ENCODE data around the gene ABCC3. TPM values are rescaled to one million over a fixed set of nuclear protein-coding genes. Genes with fewer than 3 reads are reported as not detected.

Gene ABCC3
- total and polyA plus RNA-seq, 9 of the 15 experiments (the other 6 are each of a cell fraction or from before 2014, with no cell fraction given): 0.03 to 1.6 (median 0.42) TPM; not detected in 5

DNA sequence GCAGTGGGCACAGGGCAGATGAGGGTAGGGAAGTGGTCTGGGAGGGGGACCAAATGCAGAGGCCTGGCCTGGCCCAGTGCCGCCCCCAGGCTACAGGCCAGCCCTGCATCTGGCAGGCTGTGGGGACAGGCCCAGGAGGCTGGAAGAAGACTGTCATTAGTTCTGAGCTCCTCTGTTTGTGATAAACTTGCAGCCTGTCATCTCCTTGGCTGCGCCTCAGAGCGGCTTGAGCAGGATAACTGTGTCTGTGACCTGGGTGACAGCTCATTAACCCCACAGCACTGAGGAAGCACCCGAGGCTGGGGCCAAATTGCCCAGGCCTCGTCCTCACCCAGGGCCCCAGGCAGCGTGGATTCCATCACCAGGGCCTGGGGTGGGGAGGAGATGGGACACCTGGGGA lies 23.9 kb downstream of the ABCC3 start:
- Histone ChIP-seq H4K20me1 (replicated peaks; ENCODE audit: control insufficient read depth, insufficient read depth, low read length) (no peaks in the 10 kb centered on the region), H3K4me2 (ENCODE audit: insufficient read depth, low read length) (no peak overlapping the region), H3K36me3 (ENCODE audit: control insufficient read depth, insufficient read depth, low read length) (no peaks in the 10 kb centered on the region), H3K79me2 (ENCODE audit: control insufficient read depth, insufficient read depth, low read length) (no peaks in the 10 kb centered on the region), H3K27me3 (ENCODE audit: control insufficient read depth in 2 of 2, insufficient read depth in 2 of 2, low read length in 2 of 2) (no peaks in the 10 kb centered on the region; a peak in 1 of 5 replicates), H3K4me3 (no peak overlapping the region), H3K9me1 (ENCODE audit: control insufficient read depth, insufficient read depth, low read length) (peaks cover 8% of the 10 kb centered on the region), H3K4me1 (replicated peaks in 1 of 2; ENCODE audit: control insufficient read depth in 2 of 2, insufficient read depth in 2 of 2, low read length in 2 of 2) (peaks cover 44 to 51% of the 10 kb centered on the region in 2 experiments), H3K27ac (ENCODE audit: extremely low read depth, low read depth, low read length) (no peak overlapping the region), H3K9ac (ENCODE audit: insufficient read depth in 1 of 2, low read depth in 2 of 2, low read length in 2 of 2) (peak overlapping the region in 1 of 2 experiments; percentile 66; a peak in 3 of 4 replicates), H2AFZ (ENCODE audit: low read depth, low read length) (peak overlapping the region; percentile 44; the same call in 1 of the 2 replicates), H3K9me3 (replicated peaks; ENCODE audit: control insufficient read depth, insufficient read depth, low read depth, low read length) (no peaks in the 10 kb centered on the region)
- ATAC-seq (peak; percentile 11; the same call in 2 of the 3 replicates), DNase-seq (ENCODE audit: extremely low read depth in 1 of 4, low spot score in 3 of 4) (peak in 1 of 4 experiments; percentile 45), FAIRE-seq (no peak)
- ChIA-PET CTCF (ENCODE audit: low intra/inter-chr PET ratio) (no interaction called here), POLR2A (interaction anchor here (1.1 to 2.1 kb wide), 4 partner anchors 8 to 19 kb away, joined by 3 to 5 read pairs (median 4); no protein-coding TSS in a partner anchor)
- in situ Hi-C loops (cut with MboI) (no loop called here), intact Hi-C loops (cut with micrococcal nuclease) (no loop called here)
- 38% methylated on average over 5 of the region's 6 CpGs for WGBS (ENCODE audit: insufficient coverage, low coverage, missing lambda C conversion rate)
- BruUV-seq (replicated peaks): no TSS peak
- no peak for TF ChIP-seq NR2C2 (CRISPR knock-in tag; IDR thresholded peaks at IDR 0.05)
- TF ChIP-seq NR2C2 (tag; IDR thresholded peaks at IDR 0.05): 0 out of 2 replicates have a peak, but pooled peaks have one; percentile 32
- no peak for TF ChIP-seq FOXK2 (conservative IDR thresholded peaks at IDR 0.05 in 1 of 2, IDR thresholded peaks at IDR 0.05 in 1 of 2; ENCODE audit: low read depth in 2 of 2)
- no peak for TF ChIP-seq E2F3 (CRISPR knock-in tag; IDR thresholded peaks at IDR 0.05)
- TF ChIP-seq, protein P1, sequence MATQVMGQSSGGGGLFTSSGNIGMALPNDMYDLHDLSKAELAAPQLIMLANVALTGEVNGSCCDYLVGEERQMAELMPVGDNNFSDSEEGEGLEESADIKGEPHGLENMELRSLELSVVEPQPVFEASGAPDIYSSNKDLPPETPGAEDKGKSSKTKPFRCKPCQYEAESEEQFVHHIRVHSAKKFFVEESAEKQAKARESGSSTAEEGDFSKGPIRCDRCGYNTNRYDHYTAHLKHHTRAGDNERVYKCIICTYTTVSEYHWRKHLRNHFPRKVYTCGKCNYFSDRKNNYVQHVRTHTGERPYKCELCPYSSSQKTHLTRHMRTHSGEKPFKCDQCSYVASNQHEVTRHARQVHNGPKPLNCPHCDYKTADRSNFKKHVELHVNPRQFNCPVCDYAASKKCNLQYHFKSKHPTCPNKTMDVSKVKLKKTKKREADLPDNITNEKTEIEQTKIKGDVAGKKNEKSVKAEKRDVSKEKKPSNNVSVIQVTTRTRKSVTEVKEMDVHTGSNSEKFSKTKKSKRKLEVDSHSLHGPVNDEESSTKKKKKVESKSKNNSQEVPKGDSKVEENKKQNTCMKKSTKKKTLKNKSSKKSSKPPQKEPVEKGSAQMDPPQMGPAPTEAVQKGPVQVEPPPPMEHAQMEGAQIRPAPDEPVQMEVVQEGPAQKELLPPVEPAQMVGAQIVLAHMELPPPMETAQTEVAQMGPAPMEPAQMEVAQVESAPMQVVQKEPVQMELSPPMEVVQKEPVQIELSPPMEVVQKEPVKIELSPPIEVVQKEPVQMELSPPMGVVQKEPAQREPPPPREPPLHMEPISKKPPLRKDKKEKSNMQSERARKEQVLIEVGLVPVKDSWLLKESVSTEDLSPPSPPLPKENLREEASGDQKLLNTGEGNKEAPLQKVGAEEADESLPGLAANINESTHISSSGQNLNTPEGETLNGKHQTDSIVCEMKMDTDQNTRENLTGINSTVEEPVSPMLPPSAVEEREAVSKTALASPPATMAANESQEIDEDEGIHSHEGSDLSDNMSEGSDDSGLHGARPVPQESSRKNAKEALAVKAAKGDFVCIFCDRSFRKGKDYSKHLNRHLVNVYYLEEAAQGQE (IDR thresholded peaks at IDR 0.05; ENCODE audit: borderline replicate concordance): 0 out of 2 replicates have a peak, but pooled peaks have one; percentile 22
- TF ChIP-seq, protein P1 (CRISPR knock-in tag; IDR thresholded peaks at IDR 0.05; ENCODE audit: low read depth): no peak
- TF ChIP-seq, protein P2, sequence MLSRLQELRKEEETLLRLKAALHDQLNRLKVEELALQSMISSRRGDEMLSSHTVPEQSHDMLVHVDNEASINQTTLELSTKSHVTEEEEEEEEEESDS (CRISPR knock-in tag; IDR thresholded peaks at IDR 0.05): no peak
- TF ChIP-seq, protein P3, sequence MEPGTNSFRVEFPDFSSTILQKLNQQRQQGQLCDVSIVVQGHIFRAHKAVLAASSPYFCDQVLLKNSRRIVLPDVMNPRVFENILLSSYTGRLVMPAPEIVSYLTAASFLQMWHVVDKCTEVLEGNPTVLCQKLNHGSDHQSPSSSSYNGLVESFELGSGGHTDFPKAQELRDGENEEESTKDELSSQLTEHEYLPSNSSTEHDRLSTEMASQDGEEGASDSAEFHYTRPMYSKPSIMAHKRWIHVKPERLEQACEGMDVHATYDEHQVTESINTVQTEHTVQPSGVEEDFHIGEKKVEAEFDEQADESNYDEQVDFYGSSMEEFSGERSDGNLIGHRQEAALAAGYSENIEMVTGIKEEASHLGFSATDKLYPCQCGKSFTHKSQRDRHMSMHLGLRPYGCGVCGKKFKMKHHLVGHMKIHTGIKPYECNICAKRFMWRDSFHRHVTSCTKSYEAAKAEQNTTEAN (CRISPR knock-in tag; IDR thresholded peaks at IDR 0.05): no peak
- TF ChIP-seq MTF1 (CRISPR knock-in tag; IDR thresholded peaks at IDR 0.05; ENCODE audit: borderline replicate concordance): no peak
